SK-N-SH treated with all-trans-retinoic acid at 6 μM for 48 hours (cell line): ENCODE data around the gene CYP27B1.

Experiments used
- OSR1 ChIP-seq: fragments of 250-450 bp; sonication (Bioruptor Pico); IDR thresholded peaks from 2 replicates; pipeline ENCODE4 v1.8.0; 2022; ENCODE audit warnings: moderate library complexity, mild to moderate bottlenecking, inconsistent platforms
- RARB ChIP-seq: fragments of 250-450 bp; sonication (Bioruptor Pico); IDR thresholded peaks from 2 replicates; pipeline ENCODE4 v1.8.0; 2021; ENCODE audit warnings: mild to moderate bottlenecking, moderate library complexity
- ZFP3 ChIP-seq: fragments of 250-450 bp; sonication (Bioruptor Pico); IDR thresholded peaks from 2 replicates; pipeline ENCODE4 v1.5.0; 2020; ENCODE audit warnings: mild to moderate bottlenecking, moderate library complexity
- TF ChIP-seq, protein P1 (sequence below): fragments of 250-450 bp; sonication (Bioruptor Pico); IDR thresholded peaks from 2 replicates; pipeline ENCODE4 v1.8.0; 2020; ENCODE audit warnings: mild to moderate bottlenecking, moderate library complexity, borderline replicate concordance

- TF ChIP-seq ZFP3 (CRISPR knock-in tag) (no peak), RARB (CRISPR knock-in tag) (no peak), OSR1 (CRISPR knock-in tag) (no peak)
- TF ChIP-seq, protein P1, sequence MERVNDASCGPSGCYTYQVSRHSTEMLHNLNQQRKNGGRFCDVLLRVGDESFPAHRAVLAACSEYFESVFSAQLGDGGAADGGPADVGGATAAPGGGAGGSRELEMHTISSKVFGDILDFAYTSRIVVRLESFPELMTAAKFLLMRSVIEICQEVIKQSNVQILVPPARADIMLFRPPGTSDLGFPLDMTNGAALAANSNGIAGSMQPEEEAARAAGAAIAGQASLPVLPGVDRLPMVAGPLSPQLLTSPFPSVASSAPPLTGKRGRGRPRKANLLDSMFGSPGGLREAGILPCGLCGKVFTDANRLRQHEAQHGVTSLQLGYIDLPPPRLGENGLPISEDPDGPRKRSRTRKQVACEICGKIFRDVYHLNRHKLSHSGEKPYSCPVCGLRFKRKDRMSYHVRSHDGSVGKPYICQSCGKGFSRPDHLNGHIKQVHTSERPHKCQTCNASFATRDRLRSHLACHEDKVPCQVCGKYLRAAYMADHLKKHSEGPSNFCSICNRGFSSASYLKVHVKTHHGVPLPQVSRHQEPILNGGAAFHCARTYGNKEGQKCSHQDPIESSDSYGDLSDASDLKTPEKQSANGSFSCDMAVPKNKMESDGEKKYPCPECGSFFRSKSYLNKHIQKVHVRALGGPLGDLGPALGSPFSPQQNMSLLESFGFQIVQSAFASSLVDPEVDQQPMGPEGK, result no peak
These were observed 35.7 kb upstream of the CYP27B1 start for GRCh38 chr12:57802607-57803006.
